ENCODE data around the gene MKI67.

DNA sequence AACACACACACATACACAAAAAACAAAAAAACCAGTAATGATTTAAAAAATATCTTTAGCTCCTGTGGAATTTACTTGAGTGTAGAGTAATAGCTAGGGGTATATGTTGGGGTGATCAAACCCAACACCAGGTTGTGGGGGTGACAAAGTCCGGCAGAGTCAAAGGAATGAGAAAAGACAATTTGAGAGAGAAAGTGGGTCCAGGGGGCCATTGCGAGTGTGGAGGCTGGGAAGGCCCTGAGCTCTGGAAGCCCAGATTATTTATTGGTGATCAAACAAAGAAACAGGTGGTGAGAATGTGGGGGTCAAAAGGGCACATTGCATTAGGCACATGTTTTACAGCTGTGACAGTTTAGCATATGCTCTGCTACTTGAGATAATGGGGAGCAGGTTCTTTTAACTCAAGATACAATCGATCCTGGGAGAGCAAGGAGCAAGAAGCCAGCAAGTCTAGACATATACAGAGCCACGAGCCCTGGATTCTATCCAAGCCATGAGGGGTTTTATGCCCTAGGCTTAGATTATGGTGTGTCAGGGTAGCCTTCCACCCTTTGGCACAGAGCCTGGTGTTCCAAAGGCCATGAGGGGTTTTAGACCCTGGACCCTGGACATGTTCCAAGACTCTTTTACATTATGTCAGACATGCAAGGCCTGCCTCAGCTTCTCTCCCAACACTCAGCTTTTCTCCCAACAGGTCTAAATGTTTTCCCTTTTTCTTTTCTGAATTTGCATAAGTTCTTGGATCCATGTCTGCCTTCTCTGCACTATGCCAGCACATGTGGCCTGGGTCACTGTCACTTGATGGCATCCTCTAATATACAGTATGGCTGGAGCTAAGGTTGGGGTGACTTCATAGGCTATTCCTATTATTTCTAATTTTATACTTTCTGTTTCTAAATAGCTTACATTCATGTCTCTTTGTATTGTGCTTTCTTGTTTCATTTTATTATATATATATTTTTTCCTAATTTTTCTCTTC, 48.6 kb upstream of the MKI67 start:
- TF ChIP-seq RFX5 (IDR thresholded peaks at IDR 0.05) (no peak), CTCF (IDR thresholded peaks at IDR 0.05) (no peak), POLR2A (IDR thresholded peaks at IDR 0.05; ENCODE audit: low read length) (no peak), NR3C1 (IDR thresholded peaks at IDR 0.05) (no peak), MAFK (IDR thresholded peaks at IDR 0.05; ENCODE audit: partially characterized antibody) (no peak), RNF2 (IDR thresholded peaks at IDR 0.05; ENCODE audit: borderline replicate concordance, low read depth) (no peak), MYC (IDR thresholded peaks at IDR 0.05; ENCODE audit: borderline replicate concordance, low read length) (no peak), FOSL2 (IDR thresholded peaks at IDR 0.05) (no peak), FOSL2 (CRISPR knock-in tag; IDR thresholded peaks at IDR 0.05) (no peak)
- TF ChIP-seq, protein P1, sequence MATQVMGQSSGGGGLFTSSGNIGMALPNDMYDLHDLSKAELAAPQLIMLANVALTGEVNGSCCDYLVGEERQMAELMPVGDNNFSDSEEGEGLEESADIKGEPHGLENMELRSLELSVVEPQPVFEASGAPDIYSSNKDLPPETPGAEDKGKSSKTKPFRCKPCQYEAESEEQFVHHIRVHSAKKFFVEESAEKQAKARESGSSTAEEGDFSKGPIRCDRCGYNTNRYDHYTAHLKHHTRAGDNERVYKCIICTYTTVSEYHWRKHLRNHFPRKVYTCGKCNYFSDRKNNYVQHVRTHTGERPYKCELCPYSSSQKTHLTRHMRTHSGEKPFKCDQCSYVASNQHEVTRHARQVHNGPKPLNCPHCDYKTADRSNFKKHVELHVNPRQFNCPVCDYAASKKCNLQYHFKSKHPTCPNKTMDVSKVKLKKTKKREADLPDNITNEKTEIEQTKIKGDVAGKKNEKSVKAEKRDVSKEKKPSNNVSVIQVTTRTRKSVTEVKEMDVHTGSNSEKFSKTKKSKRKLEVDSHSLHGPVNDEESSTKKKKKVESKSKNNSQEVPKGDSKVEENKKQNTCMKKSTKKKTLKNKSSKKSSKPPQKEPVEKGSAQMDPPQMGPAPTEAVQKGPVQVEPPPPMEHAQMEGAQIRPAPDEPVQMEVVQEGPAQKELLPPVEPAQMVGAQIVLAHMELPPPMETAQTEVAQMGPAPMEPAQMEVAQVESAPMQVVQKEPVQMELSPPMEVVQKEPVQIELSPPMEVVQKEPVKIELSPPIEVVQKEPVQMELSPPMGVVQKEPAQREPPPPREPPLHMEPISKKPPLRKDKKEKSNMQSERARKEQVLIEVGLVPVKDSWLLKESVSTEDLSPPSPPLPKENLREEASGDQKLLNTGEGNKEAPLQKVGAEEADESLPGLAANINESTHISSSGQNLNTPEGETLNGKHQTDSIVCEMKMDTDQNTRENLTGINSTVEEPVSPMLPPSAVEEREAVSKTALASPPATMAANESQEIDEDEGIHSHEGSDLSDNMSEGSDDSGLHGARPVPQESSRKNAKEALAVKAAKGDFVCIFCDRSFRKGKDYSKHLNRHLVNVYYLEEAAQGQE (IDR thresholded peaks at IDR 0.05) = no peak
